ENCODE data around the gene DUSP2. TPM values are rescaled to one million over a fixed set of nuclear protein-coding genes. Genes with fewer than 3 reads are reported as not detected.
"Not testable (repeated sequence)": the region's sequence is repeated elsewhere in the genome, so short reads cannot be mapped to it uniquely, and the experiment has no call there.

DUSP2 gene
- total RNA-seq, 1 donor = 134 TPM

DNA sequence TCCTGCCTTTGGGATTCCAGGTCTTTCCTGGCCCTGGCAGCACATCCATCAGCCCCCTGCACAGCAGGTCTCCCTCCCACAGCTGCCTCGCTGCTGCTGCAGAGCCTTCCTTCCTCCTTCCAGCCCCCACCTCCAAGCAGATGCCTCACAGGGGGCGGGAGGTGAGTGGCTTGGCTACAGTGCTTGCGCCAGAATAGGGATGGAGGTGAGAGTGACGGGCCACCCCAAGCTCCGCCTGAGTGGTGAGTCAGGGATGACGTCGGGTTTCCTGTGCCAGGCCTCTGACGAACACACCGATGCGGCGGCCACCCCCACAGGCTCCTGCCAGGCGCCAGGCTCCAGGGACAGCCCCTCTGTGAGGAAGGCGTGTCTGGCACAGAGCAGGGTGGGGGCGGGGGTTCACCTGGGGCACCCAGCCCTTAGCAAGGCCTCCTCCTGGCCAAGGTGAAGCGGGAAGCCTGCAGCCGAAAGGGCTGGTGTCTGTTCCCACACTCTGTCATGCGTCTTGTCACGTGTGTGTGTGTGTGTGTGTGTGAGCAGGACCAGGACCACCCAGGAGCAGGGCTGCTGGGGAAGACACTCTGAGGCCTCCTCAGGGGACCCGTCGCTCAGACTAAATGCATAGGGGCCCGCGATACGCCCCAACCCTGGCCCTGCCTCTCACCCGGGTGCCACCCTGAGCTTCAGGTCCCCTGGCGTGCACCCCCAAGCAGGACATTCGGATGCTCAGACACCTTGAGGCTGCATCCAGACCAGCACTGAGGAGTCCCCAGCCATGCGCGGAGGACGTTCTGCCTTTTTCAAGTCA lies 3.4 kb upstream of the DUSP2 start:
- peak; percentile 90 to 97 (median 96) for DNase-seq (ENCODE audit: low read depth in 2 of 3, low spot score in 2 of 3)

DNA sequence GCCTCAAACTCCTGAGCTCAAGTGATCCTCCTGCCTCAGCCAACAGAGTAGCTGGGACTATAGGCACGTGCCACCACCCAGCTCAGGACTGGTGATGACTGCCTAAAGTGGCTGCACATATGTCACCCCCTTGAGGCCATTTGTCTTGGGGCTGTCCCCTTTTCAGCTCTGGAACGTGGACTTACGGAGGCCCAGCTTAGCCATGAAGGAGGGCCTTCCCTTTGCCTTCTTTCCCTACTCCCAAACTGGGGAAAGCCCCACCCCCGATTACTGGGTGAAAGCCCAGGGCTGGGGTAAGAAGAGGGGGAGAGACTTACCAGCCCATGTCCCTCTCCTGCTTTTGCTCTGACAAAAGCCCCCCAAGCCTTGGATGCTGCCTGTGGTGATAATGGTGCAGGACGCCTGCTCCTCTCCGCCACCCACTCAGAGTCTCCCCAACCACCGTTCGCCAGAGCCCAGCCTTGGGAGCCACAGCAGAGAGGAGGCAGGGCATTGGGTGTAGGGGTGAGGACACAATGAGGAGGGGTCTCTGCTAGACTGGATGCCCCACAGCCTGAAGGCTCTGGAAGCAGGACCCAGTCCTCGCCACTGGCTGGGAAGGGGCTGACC lies 2.5 kb upstream of the DUSP2 start:
- DNase-seq (ENCODE audit: low read depth in 2 of 3, low spot score in 2 of 3) = no peak

DNA sequence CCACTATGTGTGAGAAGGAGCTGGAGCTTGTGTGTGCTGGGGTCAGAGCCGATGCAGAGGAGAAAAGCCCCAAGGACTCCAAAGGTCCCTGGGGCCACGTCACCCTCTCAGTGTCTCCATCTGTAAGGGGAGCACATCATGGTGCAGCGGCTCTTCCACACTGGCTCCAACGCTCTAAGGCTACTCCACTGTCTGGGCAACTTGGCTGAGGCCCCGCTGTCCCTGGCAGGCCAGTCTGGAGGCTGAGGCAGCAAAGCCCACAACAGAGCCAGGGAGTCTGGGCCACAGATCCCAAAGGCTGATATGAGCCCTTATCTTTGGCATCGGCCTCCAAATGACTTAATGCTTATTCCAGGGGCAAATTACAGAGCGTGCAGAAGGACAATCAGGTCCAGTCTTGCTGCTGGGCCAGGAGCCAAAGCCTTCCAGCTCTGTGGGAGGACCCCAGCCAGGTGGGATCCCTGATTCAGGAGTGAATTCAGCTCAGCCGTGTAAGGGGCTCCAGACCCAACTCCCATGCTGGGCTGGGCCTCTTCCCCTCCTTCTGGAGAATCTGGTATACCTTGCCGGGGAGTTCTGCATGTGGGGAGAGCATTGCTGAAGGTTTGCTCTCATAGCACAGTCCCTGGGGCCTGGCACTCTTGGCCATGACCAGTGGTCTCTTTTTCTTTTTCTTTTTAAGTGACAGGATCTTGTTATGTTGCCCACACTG lies 1.8 kb upstream of the DUSP2 start:
- no peak for DNase-seq (ENCODE audit: low read depth in 2 of 3, low spot score in 2 of 3)

DNA sequence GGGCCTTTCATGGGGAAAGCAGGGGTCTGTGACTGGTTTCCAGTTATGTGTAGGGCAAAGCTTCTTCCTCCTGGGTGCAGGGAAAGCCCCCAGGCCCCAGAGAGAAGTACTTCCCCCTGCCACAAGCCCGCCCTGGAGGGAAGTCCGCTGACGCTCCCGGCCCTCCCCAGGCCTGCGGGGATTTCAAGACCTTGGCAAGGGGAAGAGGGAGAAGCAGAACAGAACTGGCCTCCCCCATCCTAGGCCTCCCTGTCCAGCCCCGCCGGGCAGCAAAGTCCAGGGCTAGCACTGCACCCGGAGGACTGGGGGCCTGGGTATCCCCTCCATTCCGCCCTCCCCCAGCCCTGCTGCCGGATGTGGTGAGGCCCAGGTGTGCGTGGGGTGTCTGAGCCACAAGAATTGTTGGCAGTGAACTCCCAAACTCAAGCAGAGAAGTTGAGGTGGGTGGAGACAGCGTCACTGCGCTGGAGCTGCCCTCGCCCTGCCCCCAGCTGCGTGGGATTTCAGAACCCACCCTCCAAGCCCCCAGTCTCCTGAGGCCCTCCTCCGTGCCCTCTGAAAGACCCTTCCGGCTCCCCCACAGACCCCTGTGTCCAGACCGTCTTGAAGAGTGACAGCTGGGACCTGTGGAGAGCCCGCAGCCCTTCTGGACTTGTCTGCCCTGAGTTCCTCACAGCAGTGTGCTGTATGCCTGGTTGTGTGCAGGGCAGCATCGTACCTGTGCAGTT lies 1.1 kb upstream of the DUSP2 start:
- DNase-seq (ENCODE audit: low read depth in 2 of 3, low spot score in 2 of 3) = peak; percentile 78 to 85 (median 84)

DNA sequence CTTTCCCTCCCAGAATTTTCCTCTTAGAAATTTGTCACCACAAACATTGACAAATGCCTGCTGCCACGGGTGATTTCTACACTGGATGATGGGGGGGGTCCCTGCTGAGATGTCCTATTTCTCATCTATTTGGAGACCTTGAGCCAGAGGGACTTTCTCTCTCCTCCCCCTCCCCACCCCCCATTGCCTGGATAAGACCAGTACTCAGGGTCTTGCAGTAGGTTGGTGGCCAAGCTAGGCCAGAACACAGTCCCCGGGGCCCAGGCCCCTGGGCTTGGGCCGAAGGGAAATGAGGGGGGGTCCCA lies 560 bp upstream of the DUSP2 start:
- DNase-seq (ENCODE audit: low read depth in 2 of 3, low spot score in 2 of 3) = no peak

DNA sequence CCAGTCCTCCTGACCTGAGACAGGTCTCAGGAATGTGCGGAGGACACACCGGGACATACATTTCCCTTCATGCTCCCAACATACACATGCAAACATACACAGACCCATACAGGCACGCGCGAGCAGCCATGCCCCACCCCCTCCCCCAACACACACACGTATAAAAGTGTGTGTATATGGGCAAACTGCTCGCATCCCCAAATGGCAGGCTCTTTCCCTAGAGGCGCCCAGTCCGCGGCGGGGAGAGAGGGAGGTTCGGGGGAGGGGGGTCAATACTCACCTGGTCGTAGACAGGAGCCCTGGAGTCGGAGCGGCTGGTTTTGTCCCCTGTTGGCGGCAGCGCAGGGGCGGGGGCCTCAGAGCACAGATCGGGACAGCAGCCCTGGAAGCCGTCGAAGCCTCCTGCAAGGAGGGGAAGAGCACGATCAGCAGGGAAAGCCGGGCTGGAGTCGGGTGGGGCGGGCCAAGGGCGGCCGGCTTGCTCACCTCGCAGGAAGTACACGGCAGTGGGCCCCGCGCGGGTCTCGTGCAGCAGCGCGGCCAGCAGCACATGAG lies 682 bp downstream of the DUSP2 start:
- DNase-seq (ENCODE audit: low read depth in 2 of 3, low spot score in 2 of 3) = no peak

DNA sequence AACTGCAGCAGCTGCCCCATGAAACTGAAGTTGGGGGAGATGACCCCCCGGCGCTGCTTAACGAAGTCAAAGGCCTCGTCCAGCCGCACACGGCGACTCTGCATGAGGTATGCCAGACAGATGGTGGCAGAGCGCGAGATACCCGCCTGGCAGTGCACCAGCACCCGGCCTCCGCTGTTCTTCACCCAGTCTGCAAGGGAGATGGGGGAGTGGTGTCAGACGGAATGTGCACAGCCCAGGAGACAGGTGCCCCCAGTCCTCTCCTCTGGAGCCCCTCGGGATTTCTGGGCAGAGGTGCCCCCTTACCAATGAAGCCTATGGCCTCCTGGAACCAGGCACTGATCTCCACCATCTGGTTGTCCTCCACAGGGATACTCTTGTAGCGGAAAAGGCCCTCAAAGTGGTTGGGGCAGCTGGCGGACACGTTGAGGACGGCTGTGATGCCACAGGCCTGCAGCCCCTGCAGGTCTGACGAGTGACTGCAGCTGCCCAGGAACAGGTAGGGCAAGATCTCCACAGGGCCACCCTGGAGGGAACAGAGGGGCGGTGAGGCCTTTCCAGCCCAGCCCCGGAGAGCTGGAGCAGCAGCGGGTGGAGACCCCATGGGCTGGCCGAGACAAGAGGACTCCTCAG lies 1.3 kb downstream of the DUSP2 start:
- no peak for DNase-seq (ENCODE audit: low read depth in 2 of 3, low spot score in 2 of 3)

DNA sequence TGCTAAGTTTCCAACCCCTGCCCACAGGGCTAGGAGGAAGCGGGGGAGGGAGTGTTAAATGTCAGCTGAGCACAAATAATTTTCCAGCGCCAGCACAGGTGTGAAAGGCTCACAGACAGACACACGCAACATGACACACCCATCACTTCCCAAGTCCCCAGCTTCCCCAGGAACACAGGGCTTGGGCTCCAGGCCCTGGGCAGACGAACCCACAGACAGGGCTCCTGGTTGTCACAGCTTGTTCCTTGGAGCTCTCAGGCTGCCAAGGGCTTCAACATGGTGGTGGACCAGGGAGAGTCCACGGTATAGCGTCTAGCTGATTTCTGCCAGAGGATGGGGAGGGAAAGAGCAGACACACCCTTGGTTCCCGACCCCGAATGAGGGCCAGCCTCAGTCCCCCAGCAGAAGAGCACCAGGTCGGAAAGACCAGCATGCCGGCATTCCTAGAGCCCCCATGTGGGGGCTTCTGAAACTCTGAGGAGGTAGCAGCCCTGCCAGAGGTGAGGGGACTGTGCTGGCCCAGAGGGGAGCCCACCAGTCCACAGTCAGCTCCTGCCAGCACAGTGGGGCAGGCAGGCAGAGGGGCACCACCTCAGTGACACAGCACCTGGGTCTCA lies 1.9 kb downstream of the DUSP2 start:
- no peak for DNase-seq (ENCODE audit: low read depth in 2 of 3, low spot score in 2 of 3)

DNA sequence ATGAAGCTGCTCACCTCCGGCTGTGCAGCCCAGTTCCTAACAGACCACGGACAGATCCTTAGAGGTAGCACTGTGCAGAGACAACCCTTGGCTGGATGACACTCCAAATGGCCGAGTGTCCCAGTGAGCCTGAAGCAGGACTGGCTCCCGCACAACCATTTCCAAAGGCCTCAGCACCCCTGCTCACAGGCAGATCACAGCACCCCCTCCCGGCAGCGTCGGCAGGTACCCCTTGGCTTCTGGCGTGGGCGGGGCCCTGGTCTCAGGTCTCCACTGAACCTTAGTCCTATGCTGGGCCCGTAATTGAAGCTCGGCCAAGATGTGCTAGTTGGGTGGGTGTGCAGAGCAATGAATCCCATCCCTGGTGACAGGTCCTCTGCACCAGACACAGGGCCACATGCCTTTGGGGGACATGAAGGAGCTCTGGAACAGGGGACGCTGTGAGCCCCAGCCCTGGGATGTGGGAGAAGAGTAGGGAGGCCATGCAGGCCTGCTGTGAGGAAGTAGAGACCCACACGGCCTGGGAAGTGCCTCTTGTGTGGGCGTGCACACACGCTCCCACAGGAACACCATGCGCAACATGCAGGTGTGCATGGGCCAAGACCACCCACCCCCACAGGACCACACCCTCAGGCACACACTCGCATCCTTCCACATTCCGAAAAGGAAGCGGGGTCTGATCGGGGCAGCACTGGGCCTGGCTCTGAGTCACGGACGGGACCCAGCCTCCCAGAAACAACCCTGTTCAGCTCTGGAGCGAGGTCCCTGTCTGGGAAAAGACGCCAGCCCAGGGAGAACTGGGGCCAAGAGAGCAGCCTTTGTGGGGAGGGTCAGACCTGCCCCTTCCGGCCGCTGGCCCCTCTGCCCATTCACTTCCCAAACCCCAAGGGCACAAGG lies 2.8 kb downstream of the DUSP2 start:
- DNase-seq (ENCODE audit: low read depth in 2 of 3, low spot score in 2 of 3) = no peak

DNA sequence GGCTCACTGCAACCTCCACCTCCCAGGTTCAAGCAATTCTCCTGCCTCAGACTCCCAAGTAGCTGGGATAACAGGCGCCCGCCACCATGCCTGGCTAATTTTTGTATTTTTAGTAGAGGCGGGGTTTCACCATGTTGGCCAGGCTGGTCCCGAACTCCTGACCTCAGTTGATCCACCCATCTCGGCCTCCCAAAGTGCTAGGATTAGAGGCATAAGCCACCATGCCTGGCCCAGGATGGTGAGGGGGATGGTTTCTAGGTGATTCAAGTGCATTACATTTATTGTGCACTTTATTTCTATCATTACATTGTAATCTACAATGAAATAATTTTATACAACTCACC lies 3.6 kb downstream of the DUSP2 start:
- DNase-seq (ENCODE audit: low read depth in 2 of 3, low spot score in 2 of 3) = not testable (repeated sequence)

DNA sequence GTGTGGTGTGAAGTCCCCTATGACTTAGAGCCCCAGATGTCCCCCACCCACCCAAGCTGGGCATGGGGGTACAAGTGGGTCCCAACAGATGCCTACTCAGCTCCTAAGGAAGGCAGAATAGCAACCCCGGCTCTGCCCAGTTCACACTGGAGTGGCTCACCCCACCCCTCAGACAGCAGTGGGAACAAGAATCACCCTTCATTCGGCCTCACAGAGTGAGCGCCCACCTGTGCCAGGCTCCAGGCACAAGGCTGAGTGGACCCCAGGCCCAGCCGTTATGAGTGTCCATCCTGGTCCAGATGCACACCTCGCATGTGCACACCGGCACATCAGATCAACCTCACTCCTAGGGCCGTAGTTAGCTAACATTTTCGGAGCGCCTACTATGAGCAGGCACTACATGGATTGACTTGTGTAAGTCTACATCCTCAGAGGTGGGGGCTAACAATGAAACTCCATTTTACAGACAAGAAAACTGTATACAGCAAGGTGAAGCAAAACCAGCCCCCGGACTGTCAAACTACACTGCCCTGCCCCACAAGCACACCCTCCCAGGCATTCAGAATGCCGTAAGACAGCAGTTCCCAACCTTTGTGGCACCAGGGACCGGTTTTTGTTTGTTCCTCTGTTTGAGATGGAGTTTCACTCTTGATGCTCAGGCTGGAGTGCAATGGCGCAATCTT lies 4.2 kb downstream of the DUSP2 start:
- no peak for DNase-seq (ENCODE audit: low read depth in 2 of 3, low spot score in 2 of 3)

DNA sequence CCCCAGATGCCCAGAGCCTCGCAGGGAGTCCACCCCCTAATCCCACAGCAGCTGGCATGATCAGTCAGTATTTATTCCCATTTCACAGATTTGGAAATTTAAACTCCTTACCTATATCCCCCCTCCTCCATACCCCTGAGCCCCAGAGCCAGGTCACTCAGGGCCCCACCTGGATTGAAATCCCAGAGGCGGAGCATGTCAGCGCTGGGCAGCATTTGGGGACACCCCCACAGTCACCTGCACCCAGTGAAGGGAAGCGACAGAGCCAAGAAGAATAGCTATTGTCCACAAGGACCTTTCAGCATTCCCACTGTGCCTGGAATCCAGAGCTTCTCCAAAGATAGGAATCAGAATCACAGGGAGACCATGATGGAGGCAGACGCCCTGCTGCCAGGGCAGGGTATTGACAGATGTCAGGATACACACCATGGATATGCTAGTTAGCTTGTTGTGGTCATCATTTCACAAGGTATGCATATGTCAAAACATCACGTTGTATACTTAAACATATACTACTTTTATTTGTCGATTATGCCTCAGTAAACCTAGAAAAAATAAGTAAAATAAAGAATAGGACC lies 6.0 kb downstream of the DUSP2 start:
- DNase-seq (ENCODE audit: low read depth in 2 of 3, low spot score in 2 of 3) = no peak

DNA sequence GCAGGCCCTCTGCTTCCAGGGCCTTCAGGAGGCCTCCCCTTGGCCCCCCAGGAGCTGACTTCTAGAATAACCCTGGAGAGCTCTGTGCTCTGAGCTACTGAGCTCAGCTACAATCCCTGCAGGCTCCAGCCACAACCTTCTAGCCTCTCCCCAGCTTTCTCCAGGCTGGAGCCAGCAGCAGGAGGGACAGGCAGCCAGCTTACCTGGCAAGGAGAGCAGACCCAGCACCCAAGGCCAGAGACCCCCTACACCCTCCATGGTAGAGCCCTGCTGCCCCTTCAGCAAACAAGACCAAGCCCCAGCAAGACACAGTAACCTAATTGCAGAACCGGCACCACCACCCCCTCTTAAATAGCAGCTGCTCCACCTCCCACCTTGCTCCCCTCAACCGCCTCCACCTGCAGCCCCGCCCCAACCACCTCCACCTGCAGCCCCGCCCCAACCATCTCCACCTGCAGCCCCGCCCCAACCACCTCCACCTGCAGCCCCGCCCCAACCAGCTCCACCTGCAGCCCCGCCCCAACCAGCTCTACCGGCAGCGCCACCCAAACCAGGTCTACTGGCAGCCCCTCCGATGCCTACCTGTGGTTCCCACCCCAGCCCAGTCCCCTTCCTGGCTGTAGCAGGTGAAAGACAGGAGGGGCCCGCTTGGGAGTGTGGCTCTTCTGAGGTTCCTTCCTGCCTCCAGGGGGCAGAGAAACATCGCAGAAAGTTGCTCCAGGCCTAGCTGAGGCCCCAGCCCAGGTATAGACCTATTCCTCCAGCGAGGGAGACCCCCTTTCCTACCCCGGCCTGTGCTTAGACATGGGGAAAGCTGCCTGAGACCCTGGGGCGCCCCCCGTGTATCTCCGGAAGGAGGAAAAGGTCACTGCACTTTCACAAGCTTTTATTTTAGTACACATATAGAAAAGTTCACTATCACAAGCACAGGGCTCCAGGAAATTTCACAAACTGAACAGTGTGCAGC lies 6.8 kb downstream of the DUSP2 start, which contains the start of gene ASTL:
Gene ASTL (minus strand): TSS at position 324 of the 967 bp plus-strand sequence. CDS start 66 bp downstream, at position 258.
- DNase-seq (ENCODE audit: low read depth in 2 of 3, low spot score in 2 of 3) = peak in 2 of 3 donors; percentile 63 to 79

DNA sequence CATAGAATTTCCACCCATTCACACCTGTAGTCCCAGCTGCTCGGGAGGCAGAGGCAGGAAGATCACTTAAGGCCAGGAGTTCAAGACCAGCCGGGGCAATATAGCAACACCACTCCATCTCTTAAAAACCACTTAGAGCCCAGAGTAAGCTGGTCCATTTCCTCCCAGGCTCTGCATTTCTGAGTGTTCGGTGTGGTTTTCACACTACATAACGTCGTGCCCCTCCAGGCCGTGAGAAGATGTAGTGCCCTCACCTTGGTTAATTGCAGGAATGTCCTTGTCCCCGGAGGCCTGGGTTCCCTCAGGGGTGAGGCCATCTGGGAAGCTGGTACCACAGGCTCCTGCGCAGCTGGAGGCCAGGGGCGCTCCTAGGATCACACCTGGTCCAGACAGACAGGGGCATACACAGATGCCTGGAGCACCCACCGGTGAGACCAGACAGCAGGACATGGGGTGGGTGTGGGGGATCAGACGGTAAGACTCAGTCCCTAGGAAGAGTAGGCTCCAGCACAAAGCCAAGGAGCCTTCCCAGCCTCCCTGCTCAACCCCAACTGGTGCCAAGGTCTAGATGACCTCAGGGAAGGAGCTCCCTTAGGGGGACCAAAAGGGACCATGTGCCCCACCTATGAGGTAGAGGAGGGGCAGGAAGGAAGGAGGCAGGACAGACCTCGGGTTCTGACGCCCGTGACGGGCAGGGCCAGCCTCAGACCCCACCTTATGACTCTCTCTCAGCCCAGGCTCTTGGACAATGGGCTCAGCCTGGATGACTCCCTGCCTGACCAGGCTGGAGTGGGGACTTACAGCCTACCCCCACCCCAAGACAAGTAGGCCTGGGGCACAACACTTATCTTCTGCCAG lies 7.7 kb downstream of the DUSP2 start:
- DNase-seq (ENCODE audit: low read depth in 2 of 3, low spot score in 2 of 3) = no peak

DNA sequence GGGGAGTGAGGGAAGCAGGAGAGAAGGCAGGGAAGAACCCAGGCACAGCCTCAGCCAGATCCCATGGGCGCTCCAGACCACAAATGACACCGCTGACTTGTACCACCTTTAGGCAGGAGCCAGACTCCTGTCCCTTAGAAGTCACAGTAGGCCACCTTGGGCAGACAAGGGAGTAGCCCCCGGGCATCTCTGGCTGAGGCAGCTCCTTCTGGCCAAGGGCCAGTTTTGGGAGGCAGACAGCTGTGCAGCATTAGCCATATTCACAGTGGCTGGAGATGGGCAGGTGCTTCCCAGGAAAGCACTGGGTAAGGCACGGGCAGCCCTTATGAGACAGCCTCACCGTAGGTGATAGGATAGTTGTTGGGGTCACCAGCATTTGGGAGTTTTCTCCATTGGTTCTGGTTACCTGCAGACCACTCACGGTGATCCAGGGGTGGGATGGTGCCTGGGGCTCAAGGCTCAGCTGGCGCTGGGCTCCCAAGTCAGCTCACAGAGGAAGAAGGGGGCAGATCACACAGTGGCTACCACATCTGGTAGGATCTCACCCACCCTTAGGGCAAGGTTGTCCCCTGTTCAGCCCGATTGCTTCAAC lies 9.0 kb downstream of the DUSP2 start:
- DNase-seq (ENCODE audit: low read depth in 2 of 3, low spot score in 2 of 3) = no peak

DNA sequence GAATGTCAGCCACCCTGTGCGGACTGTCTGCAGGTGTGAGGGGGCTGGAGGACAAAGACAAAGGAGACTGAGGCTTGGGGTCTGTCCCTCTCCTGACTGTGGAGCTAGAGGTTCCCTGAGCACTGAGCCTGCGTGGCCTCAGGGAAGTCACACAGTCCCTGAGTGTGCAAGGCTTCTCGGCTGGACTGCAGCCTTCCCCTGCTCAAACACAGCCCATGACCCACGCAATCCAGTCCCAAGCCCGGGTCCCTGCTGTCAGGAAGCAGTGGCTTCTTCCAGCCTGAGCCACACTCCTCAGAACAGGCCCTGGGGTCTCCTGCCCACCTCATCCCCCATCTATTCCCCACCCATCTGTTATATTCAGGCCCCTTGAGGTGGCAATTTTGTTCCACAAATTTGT lies 9.6 kb downstream of the DUSP2 start:
- DNase-seq (ENCODE audit: low read depth in 2 of 3, low spot score in 2 of 3) = no peak

Measured in hematopoietic multipotent progenitor cell (in vitro differentiated cells).